GM18526 (cell line): Measurements from ENCODE around the gene WDR4.

Experiments
- POLR2A ChIP-seq: IDR thresholded peaks from 3 replicates; pipeline ENCODE4 v1.6.1; 2011; ENCODE audit not compliant: insufficient read length; ENCODE audit errors: extremely low read depth

WDR4 gene

DNA sequence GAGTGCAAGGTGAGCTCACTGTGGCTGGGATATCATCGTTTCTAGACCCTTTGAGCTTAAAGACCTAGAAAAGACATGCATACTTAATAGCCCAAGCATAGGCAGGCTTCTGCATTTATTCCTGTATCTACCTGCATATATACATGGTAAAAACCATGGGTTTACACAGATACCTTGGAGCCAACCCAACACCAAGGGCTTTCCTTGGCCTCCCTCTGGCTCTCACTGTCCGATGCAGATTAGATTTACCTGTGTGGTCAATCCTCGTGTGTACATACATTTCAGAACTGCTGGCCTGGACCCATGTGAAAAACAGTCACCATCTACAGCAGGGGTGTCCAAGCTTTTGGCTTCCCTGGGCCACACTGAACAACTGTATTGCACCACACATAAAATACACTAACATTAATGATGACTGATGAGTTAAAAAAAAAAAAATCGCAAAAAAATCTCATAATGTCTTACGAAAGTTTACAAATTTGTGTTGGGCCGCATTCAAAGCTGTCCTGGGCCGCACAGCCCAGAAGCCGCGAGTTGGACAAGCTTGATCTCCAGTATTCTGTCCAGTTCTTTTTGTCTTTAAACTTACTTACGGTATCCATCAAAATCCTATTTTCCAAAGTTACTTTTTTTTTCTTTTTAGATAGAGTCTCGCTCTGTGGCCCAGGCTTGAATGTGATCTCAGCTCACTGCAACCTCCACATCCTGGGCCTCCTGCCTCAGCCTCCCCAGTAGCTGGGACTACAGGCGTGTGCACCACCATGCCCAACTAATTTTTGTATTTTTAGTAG is 43.5 kb downstream of the WDR4 start:
- no peak for TF ChIP-seq POLR2A

DNA sequence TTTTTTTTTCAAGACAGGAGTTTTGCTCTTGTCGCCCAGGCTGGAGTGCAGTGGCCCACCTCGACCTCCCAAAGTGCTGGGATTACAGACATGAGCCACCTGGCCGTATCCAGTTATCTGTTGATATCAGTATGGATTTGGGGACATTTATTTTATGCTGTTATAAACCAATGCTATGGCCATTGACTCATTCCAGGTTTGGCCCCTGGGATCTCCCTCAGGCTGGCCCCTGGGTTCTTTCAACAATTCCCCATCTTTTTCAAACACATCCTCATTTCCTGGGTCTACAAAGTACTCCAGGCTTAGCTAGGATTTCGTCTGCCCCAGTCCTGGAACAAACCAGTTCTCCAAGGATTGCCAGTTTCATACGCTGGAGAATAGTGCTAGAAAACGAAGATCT is 44.1 kb downstream of the WDR4 start:
- no peak for TF ChIP-seq POLR2A

DNA sequence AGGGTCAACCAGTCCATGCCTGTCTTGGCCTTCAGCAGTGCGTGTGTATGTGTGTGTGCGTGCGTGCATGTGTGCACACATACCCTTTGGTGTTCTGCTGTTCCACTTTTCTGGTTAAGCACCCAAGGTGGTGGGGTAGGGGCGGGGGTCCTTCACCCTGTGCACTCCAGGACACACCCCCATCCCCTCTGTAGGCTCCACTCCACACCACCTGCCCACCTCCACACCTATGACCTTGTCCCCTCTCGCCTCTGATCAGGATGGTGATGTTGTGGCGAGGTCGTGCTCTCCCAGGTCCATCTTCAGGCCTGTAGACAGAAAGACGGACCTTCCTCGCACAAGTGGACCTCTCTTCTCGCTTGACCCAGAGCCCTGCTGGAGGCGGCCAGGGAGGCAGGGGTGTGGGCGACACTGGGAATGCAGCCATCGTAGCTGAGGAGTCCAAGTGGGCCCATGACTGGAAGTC is 44.6 kb downstream of the WDR4 start:
- no peak for TF ChIP-seq POLR2A

DNA sequence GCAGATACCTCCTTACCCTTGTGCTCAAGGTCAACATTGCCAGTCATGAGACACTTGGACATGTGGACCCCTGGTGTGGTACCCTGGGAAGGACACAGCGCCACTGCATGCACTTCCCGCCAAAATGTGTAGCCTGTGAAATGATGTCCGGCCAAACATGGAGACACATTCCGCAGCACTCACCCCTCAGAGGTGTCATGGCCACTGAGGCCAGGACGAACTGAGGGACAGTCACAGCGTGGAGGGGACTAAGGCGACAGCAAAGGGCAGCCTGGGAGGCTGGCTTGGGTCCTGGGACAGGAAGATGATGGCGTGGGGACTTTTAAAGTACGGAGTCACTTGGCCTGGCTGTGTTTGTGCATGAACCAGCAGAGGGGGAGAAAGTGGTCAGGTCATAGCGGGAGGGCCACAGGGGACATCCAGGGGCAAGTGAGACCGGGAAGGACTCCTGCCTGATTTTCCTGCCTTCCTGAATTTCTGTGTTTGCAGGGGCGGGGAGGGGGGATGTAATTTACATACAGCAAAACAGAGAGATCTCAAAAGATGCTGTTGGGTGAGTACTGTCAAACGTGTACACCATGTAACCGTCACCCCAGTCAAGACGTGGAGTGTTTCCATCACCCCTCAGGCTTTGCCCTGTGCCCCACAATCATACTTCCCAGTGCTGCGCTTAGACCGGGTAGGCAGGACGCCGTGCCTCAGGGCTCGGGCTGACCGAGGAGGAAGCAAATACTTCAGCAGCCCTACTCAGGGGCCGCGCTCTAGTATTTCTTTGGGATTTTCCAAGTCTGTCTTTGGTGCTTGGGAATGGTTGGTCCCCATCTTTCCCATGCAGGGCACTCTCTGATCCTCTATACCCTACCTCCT is 45.2 kb downstream of the WDR4 start:
- TF ChIP-seq POLR2A, result no peak

DNA sequence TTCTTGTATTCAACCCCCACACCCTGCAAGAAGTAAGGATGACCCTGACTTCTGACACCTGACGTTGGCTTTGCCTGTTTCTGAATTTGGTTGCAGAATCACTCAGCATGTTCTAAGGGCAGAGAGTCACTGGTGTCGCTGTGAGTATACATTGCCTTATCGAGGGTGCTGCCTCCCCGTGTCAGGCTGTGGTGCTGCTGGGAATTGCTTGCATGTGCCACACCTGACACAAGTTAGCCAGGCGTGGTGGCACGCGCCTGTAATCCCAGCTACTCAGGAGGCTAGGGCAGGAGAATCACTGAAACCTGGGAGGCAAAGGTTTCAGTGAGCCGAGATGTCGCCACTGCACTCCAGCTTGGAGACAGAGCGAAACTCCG is 45.9 kb downstream of the WDR4 start:
- no peak for TF ChIP-seq POLR2A

DNA sequence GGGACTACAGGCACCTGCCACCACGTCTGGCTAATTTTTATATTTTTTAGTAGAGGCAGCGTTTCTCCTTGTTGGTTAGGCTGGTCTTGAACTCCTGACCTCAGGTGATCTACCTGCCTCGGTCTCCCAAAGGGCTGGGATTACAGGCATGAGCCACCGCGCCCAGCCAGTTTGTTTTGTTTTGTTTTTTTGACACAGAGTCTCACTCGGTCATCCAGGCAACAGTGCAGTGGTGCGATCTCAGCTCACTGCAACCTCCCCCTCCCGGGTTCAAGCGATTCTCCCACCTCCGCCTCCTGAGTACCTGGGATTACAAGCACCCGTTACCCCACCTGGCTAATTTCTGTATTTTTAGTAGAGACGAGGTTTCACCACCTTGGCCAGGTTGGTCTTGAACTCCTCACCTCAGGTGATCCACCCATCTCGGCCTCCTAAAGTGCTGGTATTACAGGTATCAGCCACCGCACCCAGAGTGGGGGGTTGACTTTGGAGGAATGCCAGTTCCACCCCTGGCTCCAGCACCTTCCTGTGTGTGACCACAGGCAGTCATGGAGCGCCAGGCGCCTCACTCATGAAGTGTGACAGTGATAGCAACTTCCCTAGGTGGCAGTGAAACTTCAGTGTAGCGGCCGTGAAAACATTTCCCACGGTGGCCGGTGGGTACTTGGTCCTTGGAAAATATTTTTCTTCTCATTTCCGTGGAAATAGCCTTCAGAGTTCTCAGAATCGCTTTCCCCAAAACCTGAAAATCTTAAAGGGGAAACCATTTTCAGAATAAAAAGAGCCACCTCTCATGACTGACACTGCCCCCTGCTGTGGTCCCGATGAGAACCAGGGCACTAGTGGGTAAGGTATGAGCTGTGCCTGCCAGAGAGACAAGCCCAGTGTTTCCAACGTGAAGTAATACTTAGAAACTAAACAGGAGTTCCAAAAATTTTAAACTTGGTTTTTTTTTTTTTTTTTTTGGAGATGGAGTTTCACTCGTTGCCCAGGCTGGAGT is 48.6 kb downstream of the WDR4 start:
- TF ChIP-seq POLR2A, result no peak

DNA sequence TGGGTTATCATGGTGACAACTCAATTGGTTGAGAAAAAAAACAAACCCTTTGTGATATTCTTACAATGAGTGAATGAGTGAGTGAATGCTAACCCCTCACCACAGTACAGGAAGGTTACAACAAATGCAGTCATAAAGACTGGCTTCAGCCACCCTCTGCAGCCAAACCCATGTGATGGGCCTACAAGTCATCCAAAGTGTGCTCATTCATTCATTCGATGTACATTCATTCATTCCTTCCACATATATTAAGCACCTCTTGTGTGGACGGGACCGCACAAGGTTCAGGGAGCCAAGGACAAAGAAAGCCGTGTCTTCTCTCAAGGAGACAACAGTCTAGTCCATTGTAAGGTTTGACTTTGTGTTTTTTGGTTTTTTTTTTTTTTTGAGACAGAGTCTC is 49.4 kb downstream of the WDR4 start:
- no peak for TF ChIP-seq POLR2A

DNA sequence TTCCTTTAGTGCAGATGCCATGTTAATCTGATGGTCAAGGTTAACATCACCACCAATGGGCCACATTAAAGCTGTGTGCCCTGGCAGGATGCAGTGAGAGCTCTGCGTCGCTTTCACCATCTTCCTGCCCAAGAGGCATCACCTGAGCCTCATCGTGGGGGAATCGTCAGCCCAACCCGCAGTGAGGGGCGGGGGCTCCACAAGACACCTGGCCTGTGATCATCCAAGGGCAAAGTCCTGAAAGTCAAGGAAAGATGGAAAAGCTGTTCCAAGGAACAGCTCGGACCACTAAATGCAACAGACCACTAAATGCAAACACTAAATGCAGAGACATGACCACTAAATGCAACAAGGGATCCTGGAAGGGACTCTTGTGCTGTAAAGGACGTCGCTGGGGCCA is 49.9 kb downstream of the WDR4 start:
- TF ChIP-seq POLR2A, result no peak

DNA sequence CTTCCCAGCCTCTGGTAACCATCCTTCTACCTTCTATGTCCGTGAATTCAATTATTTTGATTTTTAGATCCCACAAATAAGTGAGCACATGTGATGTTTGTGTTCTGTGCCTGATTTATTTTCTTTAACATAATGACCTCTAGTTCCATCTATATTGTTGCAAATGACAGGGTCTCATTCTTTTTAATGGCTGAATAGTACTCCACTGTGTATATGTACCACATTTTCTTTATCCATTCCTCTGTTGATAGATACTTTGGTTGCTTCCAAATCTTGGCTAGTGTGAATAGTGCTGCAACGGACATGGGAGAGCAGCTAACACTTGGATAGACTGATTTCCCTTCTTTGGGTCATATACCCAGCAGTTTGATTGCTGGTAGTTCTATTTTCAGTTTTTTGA is 51.8 kb downstream of the WDR4 start:
- no peak for TF ChIP-seq POLR2A

DNA sequence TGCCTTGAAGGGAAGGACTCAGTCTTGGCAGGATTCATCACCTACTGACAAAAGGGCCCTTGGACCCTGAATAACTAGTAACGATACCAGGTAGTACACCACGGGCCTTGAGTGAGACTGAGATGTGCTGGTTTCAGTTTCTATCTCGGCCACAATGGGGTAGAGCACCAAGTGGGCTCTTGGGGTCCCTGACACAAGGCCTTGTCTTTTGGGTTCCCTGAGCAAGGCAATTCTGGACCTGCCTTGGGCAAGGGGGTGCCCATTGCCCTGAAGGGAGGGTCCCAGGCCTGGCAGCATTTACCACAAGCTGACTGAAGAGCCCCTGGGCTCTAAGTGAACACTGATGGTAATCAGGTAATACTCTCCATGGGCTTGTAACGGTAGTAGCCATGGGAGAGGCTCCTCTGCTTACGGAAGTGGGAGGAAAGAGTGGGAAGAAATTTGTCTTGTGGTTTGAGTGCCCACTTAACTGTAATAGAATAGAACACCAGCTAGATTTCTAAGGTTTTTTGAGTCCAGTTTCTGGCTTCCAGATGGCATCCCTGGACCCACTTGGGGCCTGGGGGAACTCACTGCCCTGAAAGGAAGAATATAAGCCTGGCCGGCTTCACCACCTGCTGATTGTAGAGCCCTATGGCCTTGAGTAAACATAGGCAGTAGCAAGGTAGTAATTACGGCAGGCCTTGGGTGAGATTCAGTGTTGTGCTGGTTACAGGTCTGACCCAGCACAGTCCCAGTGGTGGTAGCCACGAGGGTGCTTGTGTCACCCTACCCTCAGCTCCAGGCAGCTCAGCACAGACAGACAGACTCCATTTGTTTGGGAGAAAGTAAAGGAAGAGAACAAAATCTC is 58.5 kb downstream of the WDR4 start:
- no peak for TF ChIP-seq POLR2A

DNA sequence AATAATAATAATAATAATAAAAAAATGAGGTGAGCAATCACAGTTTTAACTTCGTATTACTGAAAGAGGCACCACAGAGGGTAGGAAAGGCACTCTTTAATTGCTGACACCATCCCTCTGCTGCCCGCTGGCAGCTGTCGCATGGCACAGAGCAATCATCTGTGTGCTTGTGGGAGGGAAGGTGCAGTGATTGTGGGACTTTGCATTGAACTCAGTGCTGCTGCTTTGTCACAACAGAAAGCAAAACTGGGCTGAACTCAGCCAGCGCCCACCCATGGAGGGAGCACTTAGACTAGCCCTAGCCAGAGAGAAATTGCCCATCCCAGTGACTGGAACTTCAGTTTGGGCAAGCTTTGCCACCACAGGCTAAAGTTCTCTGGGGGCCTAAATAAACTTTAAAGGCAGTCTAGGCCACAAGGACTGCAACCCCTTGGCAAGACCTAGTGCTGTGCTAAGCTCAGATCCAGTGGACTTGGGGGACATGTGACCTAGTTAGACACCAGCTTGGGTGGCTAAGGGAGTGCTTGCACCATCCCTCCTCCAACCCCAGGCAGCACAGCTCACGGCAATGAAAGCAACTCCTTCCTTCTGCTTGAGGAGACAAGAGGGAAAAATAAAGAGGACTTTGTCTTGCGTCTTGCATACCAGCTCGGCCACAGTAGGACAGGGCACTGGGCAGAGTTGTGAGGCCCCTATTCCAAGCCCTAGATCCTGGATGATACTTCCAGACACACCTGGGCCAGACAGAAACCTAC is 59.3 kb downstream of the WDR4 start:
- TF ChIP-seq POLR2A, result no peak

DNA sequence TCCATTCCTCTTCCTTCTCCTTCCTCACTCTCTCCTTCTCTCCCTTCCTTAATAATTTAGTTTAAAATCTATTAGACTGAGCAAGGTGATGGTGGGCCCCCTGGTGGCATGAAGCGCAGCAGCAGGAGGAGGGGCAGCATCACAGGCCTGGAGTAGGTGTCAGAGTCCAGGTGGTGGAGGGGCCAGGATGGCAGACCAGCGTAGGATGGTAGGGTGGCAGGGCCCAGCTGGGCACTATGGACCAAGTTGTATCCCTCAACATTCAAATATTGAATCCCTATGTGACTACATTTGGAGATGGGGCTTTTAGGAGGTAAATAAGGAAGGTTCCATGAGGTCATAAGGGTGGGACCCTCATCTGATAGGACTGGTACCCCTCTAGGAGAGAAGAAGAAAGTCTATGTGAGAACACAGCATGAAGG is 61.0 kb downstream of the WDR4 start:
- no peak for TF ChIP-seq POLR2A

DNA sequence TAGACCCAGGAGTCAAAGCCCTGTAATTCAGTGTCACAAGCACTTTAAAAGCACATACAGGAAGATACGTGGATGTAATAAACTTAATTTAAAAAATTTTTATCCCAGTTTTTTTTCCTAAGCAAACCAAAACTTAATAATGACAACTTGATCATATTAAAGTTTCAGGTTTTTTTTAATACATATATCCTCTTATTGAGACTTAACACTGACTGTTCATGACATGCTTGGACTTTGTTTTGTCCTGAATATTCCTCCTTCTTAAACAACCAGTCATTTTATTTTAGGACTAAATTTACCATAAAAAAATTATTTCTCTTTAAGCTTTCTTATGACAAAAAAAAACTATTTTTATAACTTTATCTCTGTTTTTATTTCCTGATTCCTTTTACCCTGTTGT is 64.1 kb downstream of the WDR4 start:
- no peak for TF ChIP-seq POLR2A

DNA sequence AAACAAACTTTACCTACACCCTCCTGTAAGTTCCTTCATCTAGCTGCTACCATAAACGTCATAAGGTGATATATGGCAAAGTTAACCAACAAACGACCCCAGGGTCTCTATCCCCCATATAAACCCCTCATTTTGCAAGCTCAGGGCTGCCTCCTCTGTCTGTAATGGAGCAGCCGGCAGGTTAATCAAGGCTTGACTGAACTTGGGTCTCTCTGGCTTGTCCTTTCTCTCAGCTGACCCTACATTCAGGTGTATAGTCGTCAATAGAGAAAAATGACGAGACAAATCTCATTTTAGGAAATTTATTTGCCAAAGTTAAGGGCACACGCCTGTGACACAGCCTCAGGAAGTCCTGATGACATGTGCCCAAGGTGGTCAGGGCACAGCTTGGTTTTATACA is 67.4 kb downstream of the WDR4 start:
- no peak for TF ChIP-seq POLR2A
